Measurements from ENCODE around the gene ABAT. TPM values are rescaled to one million over a fixed set of nuclear protein-coding genes. Genes with fewer than 3 reads are reported as not detected.

ABAT gene
- total RNA-seq, 6 experiments from 2014 or later: 0.51 to 1.3 (median 0.59) TPM

GRCh38 chr16:8685617-8686016 is 11.2 kb downstream of the ABAT start:
- no peak for TF ChIP-seq CTCF (IDR thresholded peaks at IDR 0.05)
- H3K4me3 Mint-ChIP-seq: no peak overlapping the region
- H3K27me3 Mint-ChIP-seq (ENCODE audit: insufficient read depth): peaks cover 29% of the 10 kb centered on the region
- no peak overlapping the region for H3K27ac Mint-ChIP-seq
- no peak for DNase-seq
- no peaks in the 10 kb centered on the region for H3K4me1 Mint-ChIP-seq (ENCODE audit: low read depth)
- H3K36me3 Mint-ChIP-seq (ENCODE audit: low read depth): peaks cover 3% of the 10 kb centered on the region; the same call in 1 of the 2 replicates
- peaks cover 21% of the 10 kb centered on the region for H3K9me3 Mint-ChIP-seq

- H3K4me3 Mint-ChIP-seq: no peak overlapping the region
- TF ChIP-seq CTCF (IDR thresholded peaks at IDR 0.05): no peak
- peaks cover 5% of the 10 kb centered on the region; the same call in 1 of the 2 replicates for H3K36me3 Mint-ChIP-seq (ENCODE audit: low read depth)
- no peak overlapping the region for H3K27ac Mint-ChIP-seq
- no peak for DNase-seq
- peaks cover 29% of the 10 kb centered on the region for H3K27me3 Mint-ChIP-seq (ENCODE audit: insufficient read depth)
- no peaks in the 10 kb centered on the region for H3K4me1 Mint-ChIP-seq (ENCODE audit: low read depth)
- H3K9me3 Mint-ChIP-seq: peaks cover 23% of the 10 kb centered on the region
Measured at GRCh38 chr16:8686031-8686621, 11.7 kb downstream of the ABAT start.

GRCh38 chr16:8686879-8687278 is 12.5 kb downstream of the ABAT start:
- no peak overlapping the region for H3K27ac Mint-ChIP-seq
- no peak for DNase-seq

GRCh38 chr16:8689686-8690085 is 15.3 kb downstream of the ABAT start:
- Mint-ChIP-seq H3K27me3 (ENCODE audit: insufficient read depth) (peaks cover 24% of the 10 kb centered on the region), H3K36me3 (ENCODE audit: low read depth) (peaks cover 5% of the 10 kb centered on the region; the same call in 1 of the 2 replicates), H3K4me3 (no peak overlapping the region), H3K4me1 (ENCODE audit: low read depth) (no peaks in the 10 kb centered on the region), H3K27ac (no peak overlapping the region), H3K9me3 (peaks cover 27% of the 10 kb centered on the region)
- TF ChIP-seq CTCF (IDR thresholded peaks at IDR 0.05): no peak
- no peak for DNase-seq

More at GRCh38 chr16:8686879-8687278, 12.5 kb downstream of the ABAT start:
- Mint-ChIP-seq H3K9me3 (peaks cover 27% of the 10 kb centered on the region), H3K36me3 (ENCODE audit: low read depth) (peaks cover 5% of the 10 kb centered on the region; the same call in 1 of the 2 replicates), H3K4me3 (no peak overlapping the region), H3K27me3 (ENCODE audit: insufficient read depth) (peaks cover 26% of the 10 kb centered on the region), H3K4me1 (ENCODE audit: low read depth) (no peaks in the 10 kb centered on the region)
- no peak for TF ChIP-seq CTCF (IDR thresholded peaks at IDR 0.05)

GRCh38 chr16:8691728-8692127 is 17.3 kb downstream of the ABAT start:
- DNase-seq: no peak
- Mint-ChIP-seq H3K27ac (no peak overlapping the region), H3K9me3 (peaks cover 27% of the 10 kb centered on the region), H3K27me3 (ENCODE audit: insufficient read depth) (peaks cover 25% of the 10 kb centered on the region), H3K36me3 (ENCODE audit: low read depth) (peaks cover 5% of the 10 kb centered on the region; the same call in 1 of the 2 replicates), H3K4me3 (no peak overlapping the region), H3K4me1 (ENCODE audit: low read depth) (no peaks in the 10 kb centered on the region)
- no peak for TF ChIP-seq CTCF (IDR thresholded peaks at IDR 0.05)
